GM18868 (cell line): Measurements from ENCODE around the gene CST1.

ENCODE experiments used
- ATAC-seq: cut with Tn5 transposase; IDR thresholded peaks from one replicate; pipeline ENCODE4 v1.9.1; 2021; ENCODE audit warnings: mild to moderate bottlenecking, moderate library complexity; ENCODE audit not compliant: unreplicated experiment

The CST1 gene

DNA sequence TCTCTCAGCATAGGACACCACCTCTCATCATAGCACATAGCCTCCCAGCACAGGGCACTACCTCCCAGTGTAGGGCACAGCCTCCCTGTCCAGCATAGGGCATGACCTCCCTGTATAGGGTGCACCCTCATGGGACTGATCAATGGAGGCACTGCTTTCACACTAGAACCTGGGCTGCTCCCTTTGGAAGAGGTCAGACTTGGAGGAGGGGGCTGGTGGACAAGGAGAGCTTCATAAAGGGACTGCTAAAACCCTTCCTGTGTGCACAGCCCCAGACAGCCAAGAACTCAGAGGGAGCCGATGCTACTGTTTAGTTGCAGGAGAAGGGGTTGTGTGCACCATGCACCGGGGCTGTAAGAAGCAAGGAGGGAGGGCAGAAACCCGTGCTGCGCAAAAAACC lies 40.0 kb downstream of the CST1 start:
- no peak for ATAC-seq

GRCh38 chr20:23705895-23706294 lies 44.8 kb downstream of the CST1 start:
- no peak for ATAC-seq

DNA sequence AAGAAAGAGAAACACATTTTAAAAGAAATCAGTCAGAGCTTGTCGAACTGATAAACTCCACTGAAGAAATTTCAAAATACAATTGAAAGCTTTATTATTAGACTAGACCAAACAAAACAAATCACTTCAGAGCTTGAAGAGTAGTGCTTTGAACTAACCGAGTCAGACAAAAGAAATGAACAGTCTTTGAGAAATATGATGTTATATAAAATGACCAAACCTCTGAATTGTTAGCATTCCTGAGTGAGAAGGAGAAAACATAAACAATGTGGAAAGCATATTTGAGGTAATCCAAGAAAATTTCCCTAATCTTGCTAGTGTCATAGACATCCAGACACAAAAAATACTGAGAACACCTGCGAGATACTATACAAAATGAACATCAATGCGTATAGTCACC lies 48.7 kb downstream of the CST1 start:
- ATAC-seq = no peak

GRCh38 chr20:23700931-23701330 lies 49.8 kb downstream of the CST1 start:
- no peak for ATAC-seq

- no peak for ATAC-seq
Observed at GRCh38 chr20:23697947-23698346, 52.8 kb downstream of the CST1 start.
